T-cell (primary cell): ENCODE measurements around the gene C1orf198. TPM values are rescaled to one million over a fixed set of nuclear protein-coding genes. Genes with fewer than 3 reads are reported as not detected.

Source experiments
- total RNA-seq, 35 experiments: library from RNA in 6 of 35; stranded (reverse) in 6 of 35; fragments of 120-200 nt in 1 of 35; gene quantifications; one replicate each; pipeline versions ENCODE4 v1.2.1 to v1.2.4 and lab custom pipeline; 2013 to 2026

C1orf198 gene
- total RNA-seq, 5 donors from 2014 or later (not counting 1 experiment from before 2014, with no cell fraction given): 3.6 to 5.9 (median 5.6) TPM

Other genes starting within 250 kb of the C1orf198 start
- gene COG2, start 226.0 kb downstream of the C1orf198 start, total RNA-seq: 10 to 100 TPM; 30.5 to 38.6 (median 37.1) TPM
- gene AGT, start 154.4 kb downstream of the C1orf198 start, total RNA-seq: 1 to 10 TPM in 2 of 5 donors, under 1 TPM in 1, not detected in 2; 0.92 to 1.5 (median 1.2) TPM
- not detected for gene CAPN9, start 121.1 kb downstream of the C1orf198 start, total RNA-seq
- gene TTC13, start 110.3 kb upstream of the C1orf198 start, total RNA-seq: 10 to 100 TPM; 39.7 to 44.9 (median 42.2) TPM
- gene ARV1, start 110.6 kb upstream of the C1orf198 start, total RNA-seq: 10 to 100 TPM in 3 of 5 donors, 1 to 10 TPM in 2; 6.7 to 13.2 (median 10.0) TPM
- gene FAM89A, start 171.7 kb upstream of the C1orf198 start, total RNA-seq: 1 to 10 TPM; 3.0 to 9.5 (median 7.6) TPM